Neural progenitor cell (in vitro differentiated cells): ENCODE data around the gene TSPAN5. TPM values are rescaled to one million over a fixed set of nuclear protein-coding genes. Genes with fewer than 3 reads are reported as not detected.
A peak's percentile ranks its signal among the peaks of the same experiment; 100 is the strongest.

Source experiments
- DNase-seq: peaks from one replicate; pipeline ENCODE4 v3.0.0-alpha.2; 2016; ENCODE audit warnings: low spot score
- H2AFZ ChIP-seq: fragments of 200-600 bp; sonication (generic); replicated peaks from 2 replicates; pipeline ENCODE4 v1.6.1; 2016; ENCODE audit warnings: antibody characterized with exemption
- H3F3A ChIP-seq: fragments of 200-600 bp; sonication (generic); 2 replicates; pipeline ENCODE4 v1.6.1; 2016; ENCODE audit warnings: antibody characterized with exemption, low read depth
- H3K27ac ChIP-seq: fragments of 200-600 bp; sonication (generic); 2 replicates; pipeline ENCODE4 v1.5.1; 2016; ENCODE audit warnings: mild to moderate bottlenecking
- H3K27me3 ChIP-seq: fragments of 200-600 bp; sonication (generic); 2 replicates; pipeline ENCODE4 v1.6.1; 2016; ENCODE audit warnings: mild to moderate bottlenecking, moderate library complexity
- H3K36me3 ChIP-seq: fragments of 200-600 bp; sonication (generic); 2 replicates; pipeline ENCODE4 v1.5.1; 2016
- H3K4me1 ChIP-seq: fragments of 200-600 bp; sonication (generic); 2 replicates; pipeline ENCODE4 v1.6.1; 2016; ENCODE audit warnings: mixed run types
- H3K4me2 ChIP-seq: fragments of 200-600 bp; sonication (generic); 2 replicates; pipeline ENCODE4 v1.6.1; 2016
- H3K4me3 ChIP-seq: fragments of 200-600 bp; sonication (generic); 2 replicates; pipeline ENCODE4 v1.5.1; 2016
- H3K79me2 ChIP-seq: fragments of 200-600 bp; sonication (generic); 2 replicates; pipeline ENCODE4 v1.6.1; 2016; ENCODE audit warnings: low read depth
- H3K9ac ChIP-seq: fragments of 200-600 bp; sonication (generic); 2 replicates; pipeline ENCODE4 v1.6.1; 2016
- H3K9me3 ChIP-seq: fragments of 200-600 bp; sonication (generic); 2 replicates; pipeline ENCODE4 v1.5.1; 2016; ENCODE audit warnings: low read depth
- H4K20me1 ChIP-seq: fragments of 200-600 bp; sonication (generic); 2 replicates; pipeline ENCODE4 v1.6.1; 2016; ENCODE audit warnings: low read depth
- H3K27ac Mint-ChIP-seq: 3 replicates; pipeline ENCODE4 v1.8.0; 2021; ENCODE audit warnings: mixed read lengths
- H3K27me3 Mint-ChIP-seq: 2 replicates; pipeline ENCODE4 v1.8.0; 2022; ENCODE audit warnings: low read depth, mild to moderate bottlenecking, inconsistent platforms, moderate library complexity, mixed read lengths; ENCODE audit not compliant: insufficient read depth
- H3K36me3 Mint-ChIP-seq: 3 replicates; pipeline ENCODE4 v1.8.0; 2021; ENCODE audit warnings: mixed read lengths
- H3K4me1 Mint-ChIP-seq: 3 replicates; pipeline ENCODE4 v1.8.0; 2021; ENCODE audit warnings: mixed read lengths
- H3K4me3 Mint-ChIP-seq: 3 replicates; pipeline ENCODE4 v1.8.0; 2021; ENCODE audit warnings: mild to moderate bottlenecking, moderate library complexity, mixed read lengths
- H3K9me3 Mint-ChIP-seq: 3 replicates; pipeline ENCODE4 v1.8.0; 2020; ENCODE audit warnings: mixed read lengths
- EZH2 ChIP-seq: fragments of 200-600 bp; sonication (generic); IDR thresholded peaks from 2 replicates; pipeline ENCODE4 v1.6.1; 2017; ENCODE audit warnings: antibody characterized with exemption, mild to moderate bottlenecking, moderate library complexity
- EZH2phosphoT487 ChIP-seq: fragments of 200-600 bp; sonication (generic); IDR thresholded peaks from 2 replicates; pipeline ENCODE4 v1.6.1; 2017; ENCODE audit warnings: antibody characterized with exemption
- total RNA-seq: library from RNA; depleted of rRNA; stranded (reverse); fragments of >200 nt; gene quantifications from 2 replicates; pipeline ENCODE4 v1.2.3, GENCODE V29; 2015; ENCODE audit warnings: low replicate concordance
- TF ChIP-seq, protein P1 (sequence below): fragments of 200-600 bp; sonication (generic); IDR thresholded peaks from 2 replicates; pipeline ENCODE4 v1.5.1; 2017; ENCODE audit warnings: antibody characterized with exemption, mild to moderate bottlenecking

Gene TSPAN5
- total RNA-seq, 1 donor from 2014 or later, result 34.9 TPM

DNA sequence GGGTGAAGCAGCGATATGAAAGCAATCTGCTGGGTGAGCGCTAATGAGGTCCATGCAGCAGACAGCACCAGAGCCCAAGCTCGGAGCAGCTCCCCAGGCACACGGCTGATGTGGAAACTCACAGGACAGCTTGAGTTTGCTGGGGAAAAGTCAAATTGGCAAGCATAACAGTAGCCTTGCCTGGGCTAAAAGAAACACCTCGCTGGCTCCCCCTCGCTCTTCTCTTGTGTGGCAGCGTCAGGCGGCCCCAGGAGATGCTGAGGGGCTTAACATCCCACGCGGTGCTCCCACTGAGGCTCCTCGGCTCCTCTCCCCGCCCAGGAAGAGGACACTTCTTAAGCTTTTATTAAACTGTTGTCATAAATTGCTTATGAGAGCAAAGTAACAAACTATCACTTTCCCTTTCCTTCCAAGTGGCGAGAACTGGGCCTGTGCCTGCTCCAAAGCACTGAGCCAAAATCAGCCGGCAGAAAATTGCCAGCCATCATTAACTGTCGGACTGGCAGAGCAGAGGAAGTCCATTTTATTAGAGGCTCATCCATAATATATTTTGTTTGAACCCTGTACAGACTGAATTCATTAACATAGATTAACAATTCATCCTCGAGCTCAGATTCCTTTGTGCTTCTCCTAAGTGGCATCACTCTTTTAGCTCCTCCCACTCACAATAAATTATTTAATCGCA lies 111.4 kb downstream of the TSPAN5 start:
- Histone ChIP-seq H3K9ac (no peak overlapping the region), H2AFZ (no peak overlapping the region), H3K36me3 (no peaks in the 10 kb centered on the region), H3K27ac (peak overlapping the region; percentile 25), H3K4me2 (no peak overlapping the region), H3F3A (peaks cover 7% of the 10 kb centered on the region), H3K4me1 (peaks cover 9% of the 10 kb centered on the region), H3K27me3 (no peaks in the 10 kb centered on the region), H3K9me3 (no peaks in the 10 kb centered on the region), H4K20me1 (no peaks in the 10 kb centered on the region), H3K79me2 (peaks cover 8% of the 10 kb centered on the region), H3K4me3 (no peak overlapping the region)
- H3K27ac Mint-ChIP-seq, result no peak overlapping the region
- H3K4me1 Mint-ChIP-seq, result peaks cover 23% of the 10 kb centered on the region
- TF ChIP-seq, protein P1, sequence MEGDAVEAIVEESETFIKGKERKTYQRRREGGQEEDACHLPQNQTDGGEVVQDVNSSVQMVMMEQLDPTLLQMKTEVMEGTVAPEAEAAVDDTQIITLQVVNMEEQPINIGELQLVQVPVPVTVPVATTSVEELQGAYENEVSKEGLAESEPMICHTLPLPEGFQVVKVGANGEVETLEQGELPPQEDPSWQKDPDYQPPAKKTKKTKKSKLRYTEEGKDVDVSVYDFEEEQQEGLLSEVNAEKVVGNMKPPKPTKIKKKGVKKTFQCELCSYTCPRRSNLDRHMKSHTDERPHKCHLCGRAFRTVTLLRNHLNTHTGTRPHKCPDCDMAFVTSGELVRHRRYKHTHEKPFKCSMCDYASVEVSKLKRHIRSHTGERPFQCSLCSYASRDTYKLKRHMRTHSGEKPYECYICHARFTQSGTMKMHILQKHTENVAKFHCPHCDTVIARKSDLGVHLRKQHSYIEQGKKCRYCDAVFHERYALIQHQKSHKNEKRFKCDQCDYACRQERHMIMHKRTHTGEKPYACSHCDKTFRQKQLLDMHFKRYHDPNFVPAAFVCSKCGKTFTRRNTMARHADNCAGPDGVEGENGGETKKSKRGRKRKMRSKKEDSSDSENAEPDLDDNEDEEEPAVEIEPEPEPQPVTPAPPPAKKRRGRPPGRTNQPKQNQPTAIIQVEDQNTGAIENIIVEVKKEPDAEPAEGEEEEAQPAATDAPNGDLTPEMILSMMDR, result no peak
- TF ChIP-seq EZH2phosphoT487, result no peak
- TF ChIP-seq EZH2, result no peak
- H3K36me3 Mint-ChIP-seq, result peaks cover 12% of the 10 kb centered on the region
- peak; percentile 44 for DNase-seq
- peak overlapping the region; percentile 11 for H3K4me3 Mint-ChIP-seq
- H3K27me3 Mint-ChIP-seq, result peaks cover 2% of the 10 kb centered on the region
- H3K9me3 Mint-ChIP-seq, result peaks cover 18% of the 10 kb centered on the region

DNA sequence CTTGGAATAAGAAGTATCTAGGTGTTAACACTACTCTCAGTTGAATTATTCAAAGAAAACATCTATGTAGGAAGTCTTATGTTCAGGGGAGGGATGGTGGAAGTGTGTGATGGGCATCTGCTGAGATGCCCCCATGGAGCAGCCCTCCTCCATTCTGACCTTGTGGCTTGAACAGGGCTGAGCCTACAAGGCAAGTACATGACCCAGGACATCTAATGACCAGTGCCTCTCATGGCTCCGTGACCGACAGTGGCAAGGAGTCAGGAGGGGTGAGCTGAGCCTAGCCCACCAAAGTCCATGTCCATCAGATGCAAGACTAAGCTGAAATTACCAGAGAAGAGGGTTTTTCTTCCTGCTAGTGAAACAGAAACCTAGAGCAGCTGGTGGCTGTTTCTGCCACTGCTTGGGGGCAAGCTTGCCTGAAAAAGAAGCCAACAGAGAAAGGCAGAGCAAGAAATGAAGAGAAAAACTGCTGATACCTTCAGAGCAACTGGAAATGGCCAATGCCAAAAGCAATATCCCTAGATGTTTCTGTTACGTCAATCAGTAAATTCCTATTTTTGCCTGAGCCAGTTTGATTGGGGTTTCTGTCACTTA lies 113.5 kb downstream of the TSPAN5 start:
- peaks cover 6% of the 10 kb centered on the region for H3K9me3 Mint-ChIP-seq
- no peak overlapping the region for H3K4me3 Mint-ChIP-seq
- Histone ChIP-seq H2AFZ (no peak overlapping the region), H3K27ac (no peak overlapping the region), H3K36me3 (no peaks in the 10 kb centered on the region), H3K79me2 (peaks cover 8% of the 10 kb centered on the region), H3K4me3 (no peak overlapping the region), H3K27me3 (no peaks in the 10 kb centered on the region), H3K4me1 (peaks cover 9% of the 10 kb centered on the region), H3F3A (peaks cover 11% of the 10 kb centered on the region), H3K4me2 (no peak overlapping the region), H3K9me3 (no peaks in the 10 kb centered on the region), H3K9ac (no peak overlapping the region), H4K20me1 (no peaks in the 10 kb centered on the region)
- no peak overlapping the region for H3K27ac Mint-ChIP-seq
- H3K36me3 Mint-ChIP-seq, result peaks cover 2% of the 10 kb centered on the region
- TF ChIP-seq EZH2phosphoT487, result no peak
- TF ChIP-seq, protein P1, result no peak
- TF ChIP-seq EZH2, result no peak
- peaks cover 23% of the 10 kb centered on the region for H3K4me1 Mint-ChIP-seq
- peaks cover 2% of the 10 kb centered on the region for H3K27me3 Mint-ChIP-seq
- no peak for DNase-seq

DNA sequence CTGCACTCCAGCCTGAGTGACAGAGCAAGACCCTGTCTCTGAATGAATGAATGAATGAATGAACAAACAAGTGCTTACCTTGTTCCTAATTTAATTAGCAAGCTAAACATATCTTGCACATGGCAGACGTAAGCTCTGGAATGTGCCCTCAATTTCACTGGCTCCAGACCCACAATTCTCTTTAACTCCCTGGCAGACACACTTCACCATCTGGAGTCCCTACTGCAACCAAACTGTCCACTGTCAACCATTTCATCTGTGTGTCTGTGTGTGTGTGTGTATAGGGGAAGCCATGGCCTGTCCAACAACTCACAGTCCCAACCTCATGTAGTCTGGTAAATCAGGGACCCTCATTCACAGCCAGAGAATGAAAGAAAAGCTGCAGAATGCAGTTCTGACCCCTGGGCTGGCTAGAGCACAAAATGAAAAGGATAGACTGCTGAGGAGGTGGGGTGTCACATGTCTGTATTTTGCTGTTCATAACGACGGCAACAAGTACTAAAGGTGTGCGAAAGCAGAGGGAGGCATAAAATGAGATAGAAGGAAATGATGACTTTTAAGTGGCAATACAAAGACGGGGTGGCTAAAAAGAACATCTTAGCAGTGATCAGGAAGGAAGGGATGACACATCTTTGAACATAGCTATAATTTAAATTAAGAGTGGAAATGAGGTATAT lies 114.1 kb downstream of the TSPAN5 start:
- Mint-ChIP-seq H3K27ac (no peak overlapping the region), H3K27me3 (peaks cover 2% of the 10 kb centered on the region), H3K4me3 (peak overlapping the region; percentile 7), H3K4me1 (peaks cover 23% of the 10 kb centered on the region), H3K9me3 (peaks cover 1% of the 10 kb centered on the region), H3K36me3 (no peaks in the 10 kb centered on the region)
- no peak for DNase-seq
- Histone ChIP-seq H3K4me1 (peaks cover 9% of the 10 kb centered on the region), H3K79me2 (peaks cover 13% of the 10 kb centered on the region), H3K36me3 (no peaks in the 10 kb centered on the region), H4K20me1 (no peaks in the 10 kb centered on the region), H3K4me3 (no peak overlapping the region), H2AFZ (no peak overlapping the region), H3K4me2 (no peak overlapping the region), H3K27ac (no peak overlapping the region), H3K27me3 (no peaks in the 10 kb centered on the region), H3F3A (peaks cover 11% of the 10 kb centered on the region), H3K9ac (no peak overlapping the region), H3K9me3 (no peaks in the 10 kb centered on the region)
- TF ChIP-seq EZH2phosphoT487, result no peak
- no peak for TF ChIP-seq EZH2
- TF ChIP-seq, protein P1, result no peak
